ENCODE results near the gene NR2C2.

The NR2C2 gene

GRCh38 chr3:15083252-15083651, 135.9 kb downstream of the NR2C2 start:
- H3K4me3 ChIP-seq (ENCODE audit: low read depth, low read length) = no peak overlapping the region
- no peak for TF ChIP-seq CTCF (IDR thresholded peaks at IDR 0.05; ENCODE audit: low read depth, low read length, missing control alignments)
- DNase-seq (ENCODE audit: low read depth) = no peak

GRCh38 chr3:15086263-15086662, 138.9 kb downstream of the NR2C2 start:
- no peak overlapping the region for H3K4me3 ChIP-seq (ENCODE audit: low read depth, low read length)
- TF ChIP-seq CTCF (IDR thresholded peaks at IDR 0.05; ENCODE audit: low read depth, low read length, missing control alignments) = no peak
- DNase-seq (ENCODE audit: low read depth) = no peak

GRCh38 chr3:15086699-15087098, 139.3 kb downstream of the NR2C2 start:
- no peak for DNase-seq (ENCODE audit: low read depth)
- H3K4me3 ChIP-seq (ENCODE audit: low read depth, low read length) = no peak overlapping the region
- TF ChIP-seq CTCF (IDR thresholded peaks at IDR 0.05; ENCODE audit: low read depth, low read length, missing control alignments) = no peak

- no peak for DNase-seq (ENCODE audit: low read depth)
- no peak overlapping the region for H3K4me3 ChIP-seq (ENCODE audit: low read depth, low read length)
These were observed 141.8 kb downstream of the NR2C2 start for GRCh38 chr3:15089201-15089600.

GRCh38 chr3:15091575-15091974, 144.2 kb downstream of the NR2C2 start:
- no peak overlapping the region for H3K4me3 ChIP-seq (ENCODE audit: low read depth, low read length)
- no peak for TF ChIP-seq CTCF (IDR thresholded peaks at IDR 0.05; ENCODE audit: low read depth, low read length, missing control alignments)
- no peak for DNase-seq (ENCODE audit: low read depth)

More at GRCh38 chr3:15089201-15089600, 141.8 kb downstream of the NR2C2 start:
- no peak for TF ChIP-seq CTCF (IDR thresholded peaks at IDR 0.05; ENCODE audit: low read depth, low read length, missing control alignments)

- no peak for TF ChIP-seq CTCF (IDR thresholded peaks at IDR 0.05; ENCODE audit: low read depth, low read length, missing control alignments)
- no peak for DNase-seq (ENCODE audit: low read depth)
- H3K4me3 ChIP-seq (ENCODE audit: low read depth, low read length) = no peak overlapping the region
These were observed 145.3 kb downstream of the NR2C2 start for GRCh38 chr3:15092686-15093085.

- H3K4me3 ChIP-seq (ENCODE audit: low read depth, low read length) = no peak overlapping the region
- no peak for DNase-seq (ENCODE audit: low read depth)
- no peak for TF ChIP-seq CTCF (IDR thresholded peaks at IDR 0.05; ENCODE audit: low read depth, low read length, missing control alignments)
These were observed 146.9 kb downstream of the NR2C2 start for GRCh38 chr3:15094187-15094875.

All from GM12864 (cell line).